Neutrophil (primary cell): ENCODE data around the gene JPT1.

Source experiments
- H3K27ac ChIP-seq: fragments of 200-600 bp; sonication (generic); 2 replicates; pipeline ENCODE4 v1.5.1; 2016; ENCODE audit warnings: mild to moderate bottlenecking, moderate library complexity
- H3K27me3 ChIP-seq: fragments of 200-600 bp; sonication (generic); 2 replicates; pipeline ENCODE4 v1.6.0; 2016; ENCODE audit warnings: mild to moderate bottlenecking
- H3K36me3 ChIP-seq: fragments of 200-600 bp; sonication (generic); 2 replicates; pipeline ENCODE4 v1.5.1; 2017
- H3K4me1 ChIP-seq, 2 experiments: fragments of 200-600 bp in 1 of 2; sonication (generic) in 1 of 2; 1 replicate in 1 of 2; 2 replicates in 1 of 2; pipeline versions ENCODE4 v1.5.1 to v1.6.1; 2013 to 2016; ENCODE audit warnings: low read depth in 1 of 2, low read length in 1 of 2, mild to moderate bottlenecking in 1 of 2, moderate library complexity in 1 of 2; ENCODE audit not compliant: control insufficient read depth in 1 of 2, insufficient read depth in 1 of 2
- H3K4me3 ChIP-seq, 2 experiments: fragments of 200-600 bp in 1 of 2; sonication (generic) in 1 of 2; 1 replicate in 1 of 2; 2 replicates in 1 of 2; pipeline ENCODE4 v1.5.1; 2013 to 2016; ENCODE audit warnings: low read depth in 1 of 2, low read length in 1 of 2, mild to moderate bottlenecking in 1 of 2, moderate library complexity in 1 of 2
- H3K9me3 ChIP-seq: fragments of 200-600 bp; sonication (generic); 2 replicates; pipeline ENCODE4 v1.5.1; 2016
- CTCF ChIP-seq: fragments of 200-600 bp; sonication (generic); IDR thresholded peaks from 2 replicates; pipeline ENCODE4 v1.5.1; 2016; ENCODE audit warnings: antibody characterized with exemption

JPT1 gene

GRCh38 chr17:75154195-75155106 is at the start of gene JPT1:
TSS of gene JPT1 (minus strand) at chr17:75154512. CDS start at chr17:75154397, 115 bp downstream.
- no peaks in the 10 kb centered on the region for H3K27me3 ChIP-seq
- no peak for TF ChIP-seq CTCF
- peak within 1 kb of the TSS; percentile 90 to 93 for H3K4me3 ChIP-seq
- H3K27ac ChIP-seq, result peak within 1 kb of the TSS; percentile 84
- H3K36me3 ChIP-seq, result no peaks in the 10 kb centered on the region
- H3K9me3 ChIP-seq, result no peaks in the 10 kb centered on the region
- H3K4me1 ChIP-seq, result peaks cover 20 to 23% of the 10 kb centered on the region in 2 experiments

- Histone ChIP-seq H3K4me1 (peaks cover 7 to 8% of the 10 kb centered on the region in 2 experiments), H3K36me3 (no peaks in the 10 kb centered on the region), H3K9me3 (no peaks in the 10 kb centered on the region), H3K27ac (no peak overlapping the region), H3K27me3 (no peaks in the 10 kb centered on the region), H3K4me3 (no peak overlapping the region)
- no peak for TF ChIP-seq CTCF
These were observed 45.7 kb upstream of the JPT1 start for GRCh38 chr17:75199886-75200618.

- Histone ChIP-seq H3K9me3 (no peaks in the 10 kb centered on the region), H3K27ac (no peak overlapping the region), H3K4me3 (no peak overlapping the region), H3K4me1 (no peaks in the 10 kb centered on the region), H3K36me3 (no peaks in the 10 kb centered on the region), H3K27me3 (no peaks in the 10 kb centered on the region)
- TF ChIP-seq CTCF, result no peak
These were observed 40.6 kb upstream of the JPT1 start for GRCh38 chr17:75194879-75195278.

- H3K9me3 ChIP-seq, result no peaks in the 10 kb centered on the region
- no peaks in the 10 kb centered on the region for H3K27me3 ChIP-seq
- TF ChIP-seq CTCF, result no peak
- no peaks in the 10 kb centered on the region for H3K36me3 ChIP-seq
- H3K4me3 ChIP-seq, result no peak overlapping the region
- H3K27ac ChIP-seq, result no peak overlapping the region
- no peaks in the 10 kb centered on the region for H3K4me1 ChIP-seq
These were observed 37.3 kb upstream of the JPT1 start for GRCh38 chr17:75191584-75191983.

GRCh38 chr17:75188614-75189013 is 34.3 kb upstream of the JPT1 start:
- no peaks in the 10 kb centered on the region for H3K27me3 ChIP-seq
- no peak for TF ChIP-seq CTCF

More at GRCh38 chr17:75188614-75189013, 34.3 kb upstream of the JPT1 start:
- Histone ChIP-seq H3K9me3 (no peaks in the 10 kb centered on the region), H3K4me1 (peaks cover under 1 to 3% of the 10 kb centered on the region in 2 experiments), H3K27ac (no peak overlapping the region), H3K4me3 (no peak overlapping the region), H3K36me3 (no peaks in the 10 kb centered on the region)
